ENCODE data around the gene TMED1. TPM values are rescaled to one million over a fixed set of nuclear protein-coding genes. Genes with fewer than 3 reads are reported as not detected.
A peak's percentile ranks its signal among the peaks of the same experiment; 100 is the strongest.

The TMED1 gene
- total and polyA plus RNA-seq, 9 of the 15 experiments (the other 6 are each of a cell fraction or from before 2014, with no cell fraction given): 0.86 to 30.2 (median 23.5) TPM

- TF ChIP-seq MLX (CRISPR knock-in tag; conservative IDR thresholded peaks at IDR 0.05) (0 out of 4 replicates have a peak, but pooled peaks of 1 of the 2 experiments have one; percentile 33), RAD21 (CRISPR knock-in tag; conservative IDR thresholded peaks at IDR 0.05 in 1 of 2, IDR thresholded peaks at IDR 0.05 in 1 of 2) (peak in 1 of 2 experiments; percentile 23; a peak in 2 of 4 replicates), ZKSCAN3 (CRISPR knock-in tag; IDR thresholded peaks at IDR 0.05) (no peak), E2F8 (IDR thresholded peaks at IDR 0.05; ENCODE audit: low read depth, partially characterized antibody) (no peak), TEAD2 (tag; IDR thresholded peaks at IDR 0.05) (no peak), MEF2D (tag; conservative IDR thresholded peaks at IDR 0.05; ENCODE audit: low read depth) (no peak), FOXP1 (CRISPR knock-in tag; IDR thresholded peaks at IDR 0.05) (no peak), ELK3 (CRISPR knock-in tag; IDR thresholded peaks at IDR 0.05) (no peak), ZC3H11A (IDR thresholded peaks at IDR 0.05; ENCODE audit: low read depth, low read length) (no peak), XRCC3 (IDR thresholded peaks at IDR 0.05) (no peak), NR2C1 (IDR thresholded peaks at IDR 0.05) (no peak), NR2C1 (tag; IDR thresholded peaks at IDR 0.05) (no peak), ZNF347 (CRISPR knock-in tag; IDR thresholded peaks at IDR 0.05; ENCODE audit: low read depth) (peak; percentile 47; the same call in 1 of the 2 replicates), CGGBP1 (CRISPR knock-in tag; IDR thresholded peaks at IDR 0.05) (no peak)
- TF ChIP-seq, protein P1, sequence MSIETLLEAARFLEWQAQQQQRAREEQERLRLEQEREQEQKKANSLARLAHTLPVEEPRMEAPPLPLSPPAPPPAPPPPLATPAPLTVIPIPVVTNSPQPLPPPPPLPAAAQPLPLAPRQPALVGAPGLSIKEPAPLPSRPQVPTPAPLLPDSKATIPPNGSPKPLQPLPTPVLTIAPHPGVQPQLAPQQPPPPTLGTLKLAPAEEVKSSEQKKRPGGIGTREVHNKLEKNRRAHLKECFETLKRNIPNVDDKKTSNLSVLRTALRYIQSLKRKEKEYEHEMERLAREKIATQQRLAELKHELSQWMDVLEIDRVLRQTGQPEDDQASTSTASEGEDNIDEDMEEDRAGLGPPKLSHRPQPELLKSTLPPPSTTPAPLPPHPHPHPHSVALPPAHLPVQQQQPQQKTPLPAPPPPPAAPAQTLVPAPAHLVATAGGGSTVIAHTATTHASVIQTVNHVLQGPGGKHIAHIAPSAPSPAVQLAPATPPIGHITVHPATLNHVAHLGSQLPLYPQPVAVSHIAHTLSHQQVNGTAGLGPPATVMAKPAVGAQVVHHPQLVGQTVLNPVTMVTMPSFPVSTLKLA (conservative IDR thresholded peaks at IDR 0.05): no peak
- TF ChIP-seq, protein P2, sequence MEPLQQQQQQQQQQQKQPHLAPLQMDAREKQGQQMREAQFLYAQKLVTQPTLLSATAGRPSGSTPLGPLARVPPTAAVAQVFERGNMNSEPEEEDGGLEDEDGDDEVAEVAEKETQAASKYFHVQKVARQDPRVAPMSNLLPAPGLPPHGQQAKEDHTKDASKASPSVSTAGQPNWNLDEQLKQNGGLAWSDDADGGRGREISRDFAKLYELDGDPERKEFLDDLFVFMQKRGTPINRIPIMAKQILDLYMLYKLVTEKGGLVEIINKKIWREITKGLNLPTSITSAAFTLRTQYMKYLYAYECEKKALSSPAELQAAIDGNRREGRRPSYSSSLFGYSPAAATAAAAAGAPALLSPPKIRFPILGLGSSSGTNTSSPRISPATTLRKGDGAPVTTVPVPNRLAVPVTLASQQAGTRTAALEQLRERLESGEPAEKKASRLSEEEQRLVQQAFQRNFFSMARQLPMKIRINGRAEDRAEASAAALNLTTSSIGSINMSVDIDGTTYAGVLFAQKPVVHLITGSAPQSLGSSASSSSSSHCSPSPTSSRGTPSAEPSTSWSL (CRISPR knock-in tag; IDR thresholded peaks at IDR 0.05; ENCODE audit: borderline replicate concordance): no peak
- TF ChIP-seq, protein P3, sequence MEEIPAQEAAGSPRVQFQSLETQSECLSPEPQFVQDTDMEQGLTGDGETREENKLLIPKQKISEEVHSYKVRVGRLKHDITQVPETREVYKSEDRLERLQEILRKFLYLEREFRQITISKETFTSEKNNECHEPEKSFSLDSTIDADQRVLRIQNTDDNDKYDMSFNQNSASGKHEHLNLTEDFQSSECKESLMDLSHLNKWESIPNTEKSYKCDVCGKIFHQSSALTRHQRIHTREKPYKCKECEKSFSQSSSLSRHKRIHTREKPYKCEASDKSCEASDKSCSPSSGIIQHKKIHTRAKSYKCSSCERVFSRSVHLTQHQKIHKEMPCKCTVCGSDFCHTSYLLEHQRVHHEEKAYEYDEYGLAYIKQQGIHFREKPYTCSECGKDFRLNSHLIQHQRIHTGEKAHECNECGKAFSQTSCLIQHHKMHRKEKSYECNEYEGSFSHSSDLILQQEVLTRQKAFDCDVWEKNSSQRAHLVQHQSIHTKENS (CRISPR knock-in tag; IDR thresholded peaks at IDR 0.05): no peak
Measured at GRCh38 chr19:10835754-10836478, at the start of gene TMED1 (continued).

Data from K562 (cell line).